MCF 10A (cell line): ENCODE results near the gene ABCB6. TPM values are rescaled to one million over a fixed set of nuclear protein-coding genes. Genes with fewer than 3 reads are reported as not detected.

Source experiments
- BruUV-seq: library from RNA; stranded (reverse); fragments of 400-500 nt; replicated peaks from 2 replicates; lab custom pipeline; 2021; lab: Mats Ljungman, UMichigan
- CTCF ChIA-PET: fragments of 300-600 bp; sonication (Branson Sonifier 250); formaldehyde crosslinking; extraction: SDS; loops from one replicate; lab custom pipeline; 2021; ENCODE audit warnings: antibody characterized with exemption, inconsistent platforms; lab: Yijun Ruan, JAX
- POLR2A ChIA-PET: fragments of 300-600, 350-650 bp; sonication (Branson Sonifier 250); formaldehyde crosslinking; extraction: SDS; loops from one replicate; lab custom pipeline; 2020; ENCODE audit warnings: antibody characterized with exemption, inconsistent platforms; lab: Yijun Ruan, JAX
- DNase-seq: peaks from one replicate; pipeline ENCODE4 v3.0.0-alpha.2; 2018; ENCODE audit not compliant: unreplicated experiment
- H3K27ac Mint-ChIP-seq: one replicate; pipeline ENCODE4 v1.8.0; 2022; ENCODE audit warnings: mild to moderate bottlenecking, low read depth, mixed read lengths; ENCODE audit not compliant: unreplicated experiment
- H3K27me3 Mint-ChIP-seq: one replicate; pipeline ENCODE4 v1.8.0; 2022; ENCODE audit warnings: mixed read lengths; ENCODE audit not compliant: insufficient read depth, unreplicated experiment
- H3K36me3 Mint-ChIP-seq: one replicate; pipeline ENCODE4 v1.8.0; 2022; ENCODE audit warnings: mild to moderate bottlenecking, moderate library complexity, mixed read lengths; ENCODE audit not compliant: insufficient read depth, unreplicated experiment
- H3K4me1 Mint-ChIP-seq: one replicate; pipeline ENCODE4 v1.8.0; 2022; ENCODE audit warnings: mixed read lengths; ENCODE audit not compliant: insufficient read depth, unreplicated experiment
- H3K4me3 Mint-ChIP-seq: one replicate; pipeline ENCODE4 v1.8.0; 2022; ENCODE audit warnings: mild to moderate bottlenecking, moderate library complexity, mixed read lengths; ENCODE audit not compliant: unreplicated experiment
- H3K9me3 Mint-ChIP-seq: one replicate; pipeline ENCODE4 v1.8.0; 2022; ENCODE audit warnings: mixed read lengths; ENCODE audit not compliant: unreplicated experiment
- intact Hi-C: fragments of 100-400 bp; cut with micrococcal nuclease; formaldehyde crosslinking; loops from 2 replicates; pipeline ENCODE4 v1.14.1; 2022
- total RNA-seq: library from RNA; stranded (reverse); gene quantifications from 2 replicates; pipeline ENCODE4 v1.2.3, GENCODE V29; 2022
- TF ChIP-seq, protein P1 (sequence below): fragments of 200-600 bp; IDR thresholded peaks from one replicate; pipeline ENCODE4 v1.8.0; 2022; ENCODE audit warnings: antibody characterized with exemption, mild to moderate bottlenecking; ENCODE audit not compliant: unreplicated experiment

ABCB6 gene
- total RNA-seq, 1 experiment from 2014 or later = 18.8 TPM

DNA sequence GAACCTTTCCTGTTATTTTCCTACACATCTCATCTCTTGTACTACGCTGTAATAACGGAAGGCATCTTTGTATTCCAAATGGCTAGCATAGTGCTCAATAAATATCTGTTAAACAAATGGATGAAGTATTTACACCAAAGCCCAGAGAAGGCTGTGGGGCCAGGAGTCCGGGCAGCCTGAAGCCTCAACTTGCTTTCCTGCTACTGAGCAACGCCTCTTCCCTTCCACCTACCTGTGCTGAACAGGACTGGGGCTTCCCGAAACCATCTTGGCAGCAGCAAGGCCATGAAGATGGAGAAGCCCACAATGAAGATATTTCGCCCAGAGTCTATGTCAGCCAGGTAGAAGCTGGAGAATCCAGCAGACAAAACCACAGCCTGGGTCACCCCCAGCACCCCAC is 55.6 kb downstream of the ABCB6 start:
- BruUV-seq = no TSS peak
- intact Hi-C loops = no loop called here
- no peak for DNase-seq
- TF ChIP-seq, protein P1, sequence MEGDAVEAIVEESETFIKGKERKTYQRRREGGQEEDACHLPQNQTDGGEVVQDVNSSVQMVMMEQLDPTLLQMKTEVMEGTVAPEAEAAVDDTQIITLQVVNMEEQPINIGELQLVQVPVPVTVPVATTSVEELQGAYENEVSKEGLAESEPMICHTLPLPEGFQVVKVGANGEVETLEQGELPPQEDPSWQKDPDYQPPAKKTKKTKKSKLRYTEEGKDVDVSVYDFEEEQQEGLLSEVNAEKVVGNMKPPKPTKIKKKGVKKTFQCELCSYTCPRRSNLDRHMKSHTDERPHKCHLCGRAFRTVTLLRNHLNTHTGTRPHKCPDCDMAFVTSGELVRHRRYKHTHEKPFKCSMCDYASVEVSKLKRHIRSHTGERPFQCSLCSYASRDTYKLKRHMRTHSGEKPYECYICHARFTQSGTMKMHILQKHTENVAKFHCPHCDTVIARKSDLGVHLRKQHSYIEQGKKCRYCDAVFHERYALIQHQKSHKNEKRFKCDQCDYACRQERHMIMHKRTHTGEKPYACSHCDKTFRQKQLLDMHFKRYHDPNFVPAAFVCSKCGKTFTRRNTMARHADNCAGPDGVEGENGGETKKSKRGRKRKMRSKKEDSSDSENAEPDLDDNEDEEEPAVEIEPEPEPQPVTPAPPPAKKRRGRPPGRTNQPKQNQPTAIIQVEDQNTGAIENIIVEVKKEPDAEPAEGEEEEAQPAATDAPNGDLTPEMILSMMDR = no peak
- H3K4me3 Mint-ChIP-seq = no peak overlapping the region
- no peak overlapping the region for H3K27ac Mint-ChIP-seq
- H3K4me1 Mint-ChIP-seq = peaks cover 14% of the 10 kb centered on the region
- CTCF ChIA-PET = interaction anchor here (1.0 to 1.3 kb wide), 3 partner anchors 12 to 222 kb away, joined by 3 to 4 read pairs (median 3); no protein-coding TSS in a partner anchor
- peaks cover 2% of the 10 kb centered on the region for H3K36me3 Mint-ChIP-seq
- no peaks in the 10 kb centered on the region for H3K9me3 Mint-ChIP-seq
- H3K27me3 Mint-ChIP-seq = no peaks in the 10 kb centered on the region
- POLR2A ChIA-PET = interaction anchor here (0.8 kb wide), 1 partner anchor 14 kb away, joined by 3 read pairs; the partner anchor contains the start of gene CNPPD1

DNA sequence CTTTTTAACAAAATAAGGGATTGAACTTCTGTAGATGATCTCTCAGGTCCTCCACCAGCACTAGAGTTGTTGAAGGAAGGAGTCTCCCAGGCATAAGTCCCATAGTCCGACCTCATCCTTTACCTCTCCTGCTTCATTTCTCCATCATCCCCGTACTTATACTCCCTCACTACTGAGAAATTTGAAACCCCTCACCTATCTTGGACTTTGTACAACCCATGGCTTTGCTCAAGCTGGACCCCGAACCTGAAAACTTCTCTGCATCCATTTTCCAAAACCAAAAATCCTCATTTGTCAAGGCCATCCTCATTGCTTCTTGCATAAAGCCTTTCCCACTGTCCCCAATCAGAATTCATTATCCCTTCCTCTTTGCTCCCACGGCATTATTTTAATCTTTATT is 57.7 kb downstream of the ABCB6 start:
- BruUV-seq = no TSS peak
- intact Hi-C loops = no loop called here

DNA sequence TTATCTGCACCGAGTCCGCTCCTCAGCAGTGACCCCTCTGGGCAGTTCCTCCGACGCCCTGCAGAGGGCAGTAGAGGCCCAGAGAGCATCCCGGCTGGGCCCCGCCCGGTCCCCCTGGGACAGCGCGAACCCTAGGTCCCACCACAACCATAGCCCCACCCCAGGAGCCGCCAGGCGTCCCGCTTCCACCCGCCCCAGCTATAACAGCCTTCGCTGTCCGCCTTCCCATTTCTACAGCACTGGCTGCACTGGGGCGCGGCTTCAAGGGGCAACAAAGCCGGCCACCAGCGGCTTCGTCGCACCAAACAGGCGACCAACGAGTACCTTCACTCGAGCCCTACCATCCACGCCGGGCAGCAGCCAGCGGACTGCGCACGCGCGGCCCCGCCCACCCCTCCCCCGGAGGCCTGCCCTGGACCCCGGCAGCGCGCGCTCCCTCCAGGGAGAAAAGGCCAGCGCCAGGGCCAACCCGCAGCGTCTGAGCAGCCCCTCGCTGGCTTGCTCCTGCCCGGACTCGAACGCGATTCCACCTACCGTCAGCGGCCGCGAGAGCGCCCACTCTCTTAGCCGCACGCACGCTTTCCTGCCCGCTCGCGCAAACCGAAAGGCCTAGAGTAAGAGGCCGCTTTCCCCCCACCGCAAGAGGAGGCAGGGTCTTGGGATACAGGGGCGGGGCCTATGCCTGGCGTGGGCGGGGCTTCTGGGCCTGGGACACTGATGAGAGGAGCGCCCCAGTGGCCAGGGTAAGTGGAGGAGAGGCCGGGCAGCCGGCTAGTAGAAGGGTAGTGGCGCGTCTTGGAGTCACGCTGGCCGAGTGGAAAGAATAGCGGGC is 58.4 kb downstream of the ABCB6 start, which contains the start of gene NHEJ1:
Gene NHEJ1, minus strand, starts transcription at position 630 of the 832 bp plus-strand sequence. CDS start 2,453 bp downstream, outside the sequence.
- POLR2A ChIA-PET = interaction anchor here (0.8 to 2.8 kb wide), 9 partner anchors 10 to 135 kb away, joined by 3 to 19 read pairs (median 6); partner anchors contain the start of genes ANKZF1, ATG9A, CNPPD1 and SLC23A3
- intact Hi-C loops = loop anchor here (1.0 kb wide), 5 partner anchors 16 to 192 kb away; partner anchors contain the start of genes CNPPD1 and ZFAND2B
- H3K4me1 Mint-ChIP-seq = peaks cover 14% of the 10 kb centered on the region

More for the DNA sequence above, 57.7 kb downstream of the ABCB6 start:
- POLR2A ChIA-PET = interaction anchor here (1.4 to 2.7 kb wide), 2 partner anchors 15 to 134 kb away, joined by 3 to 11 read pairs; partner anchors contain the start of gene CNPPD1
- CTCF ChIA-PET = interaction anchor here (3.8 to 5.7 kb wide), 3 partner anchors 11 to 139 kb away, joined by 38 to 82 read pairs (median 38); partner anchors contain the start of genes CNPPD1 and SLC23A3
- peak overlapping the region; percentile 77 for H3K4me3 Mint-ChIP-seq
- no peak for DNase-seq
- H3K9me3 Mint-ChIP-seq = no peaks in the 10 kb centered on the region
- H3K4me1 Mint-ChIP-seq = peaks cover 14% of the 10 kb centered on the region
- TF ChIP-seq, protein P1 = no peak
- H3K36me3 Mint-ChIP-seq = peaks cover 6% of the 10 kb centered on the region
- H3K27ac Mint-ChIP-seq = peak overlapping the region; percentile 37
- no peaks in the 10 kb centered on the region for H3K27me3 Mint-ChIP-seq

More for the DNA sequence above, 58.4 kb downstream of the ABCB6 start, which contains the start of gene NHEJ1:
- TF ChIP-seq, protein P1 = peak; percentile 96
- Mint-ChIP-seq H3K9me3 (no peaks in the 10 kb centered on the region), H3K27ac (peak within 1 kb of the TSS; percentile 37), H3K4me3 (peak within 1 kb of the TSS; percentile 77), H3K27me3 (no peaks in the 10 kb centered on the region), H3K36me3 (peaks cover 8% of the 10 kb centered on the region)
- peak; percentile 95 for DNase-seq
- BruUV-seq = no TSS peak
- CTCF ChIA-PET = interaction anchor here (0.6 to 11.0 kb wide), 36 partner anchors 10 to 482 kb away, joined by 3 to 178 read pairs (median 4); partner anchors contain the start of genes CNPPD1 and SLC23A3

Other genes starting within 250 kb of the ABCB6 start
- not detected in 2 replicates for gene FEV, start 233.8 kb downstream of the ABCB6 start, total RNA-seq
- gene CRYBA2, start 225.5 kb downstream of the ABCB6 start, total RNA-seq = not detected in 2 replicates
- gene CFAP65, start 177.4 kb downstream of the ABCB6 start, total RNA-seq = not detected in 2 replicates
- gene IHH, start 158.0 kb downstream of the ABCB6 start, total RNA-seq = not detected in 2 replicates
- 7.5 and 11.5 TPM in 2 replicates for gene NHEJ1, start 58.1 kb downstream of the ABCB6 start, total RNA-seq
- gene SLC23A3, start 48.9 kb downstream of the ABCB6 start, total RNA-seq = 1.7 and 2.6 TPM in 2 replicates
- gene CNPPD1, start 42.0 kb downstream of the ABCB6 start, total RNA-seq = 33.9 and 39.1 TPM in 2 replicates
- 49.3 and 64.5 TPM in 2 replicates for gene RETREG2, start 40.7 kb downstream of the ABCB6 start, total RNA-seq
- 61.0 and 73.1 TPM in 2 replicates for gene ZFAND2B, start 12.2 kb downstream of the ABCB6 start, total RNA-seq
- gene ATG9A, start 10.7 kb upstream of the ABCB6 start, total RNA-seq = 52.1 and 60.8 TPM in 2 replicates
- gene ANKZF1, start 10.8 kb upstream of the ABCB6 start, total RNA-seq = 45.5 and 45.6 TPM in 2 replicates
- gene GLB1L, start 26.5 kb upstream of the ABCB6 start, total RNA-seq = 4.9 and 7.5 TPM in 2 replicates
- 33.4 and 42.7 TPM in 2 replicates for gene STK16, start 26.5 kb upstream of the ABCB6 start, total RNA-seq
- gene TUBA4B, start 34.3 kb upstream of the ABCB6 start, total RNA-seq = not detected in 2 replicates
- gene TUBA4A, start 35.0 kb upstream of the ABCB6 start, total RNA-seq = 37.2 and 80.5 TPM in 2 replicates
- 58.2 and 59.8 TPM in 2 replicates for gene DNAJB2, start 60.4 kb upstream of the ABCB6 start, total RNA-seq
- gene PTPRN, start 90.4 kb upstream of the ABCB6 start, total RNA-seq = not detected in 2 replicates
- not detected in 2 replicates for gene RESP18, start 113.8 kb upstream of the ABCB6 start, total RNA-seq
- 81.3 and 81.5 TPM in 2 replicates for gene DNPEP, start 169.0 kb upstream of the ABCB6 start, total RNA-seq
- gene DES, start 199.4 kb upstream of the ABCB6 start, total RNA-seq = not detected in 2 replicates
- 23.3 and 25.7 TPM in 2 replicates for gene SPEG, start 215.9 kb upstream of the ABCB6 start, total RNA-seq